Measurements from ENCODE around the gene FANCI.

The FANCI gene

GRCh38 chr15:89307046-89307587 lies 63.3 kb downstream of the FANCI start:
- H3K9me3 ChIP-seq (ENCODE audit: insufficient read depth, low read length), result no peaks in the 10 kb centered on the region
- H3K36me3 ChIP-seq (ENCODE audit: insufficient read depth, insufficient read length, low read length), result peaks cover 87% of the 10 kb centered on the region
- no peak overlapping the region for H3K9ac ChIP-seq (ENCODE audit: insufficient read length, low read depth)
- H3K4me1 ChIP-seq (ENCODE audit: insufficient read depth, insufficient read length), result no peaks in the 10 kb centered on the region
- DNase-seq (ENCODE audit: low read depth, low spot score), result no peak
- TF ChIP-seq SUZ12 (IDR thresholded peaks at IDR 0.05; ENCODE audit: extremely low read depth, insufficient read depth, insufficient read length) (no peak), ZNF274 (IDR thresholded peaks at IDR 0.05; ENCODE audit: low read depth, low read length) (no peak), YY1 (IDR thresholded peaks at IDR 0.05; ENCODE audit: insufficient read depth, insufficient read length) (no peak)
- H3K4me3 ChIP-seq (ENCODE audit: insufficient read length, low read depth), result no peak overlapping the region
- no peaks in the 10 kb centered on the region for H3K27me3 ChIP-seq (ENCODE audit: insufficient read depth, insufficient read length)

DNA sequence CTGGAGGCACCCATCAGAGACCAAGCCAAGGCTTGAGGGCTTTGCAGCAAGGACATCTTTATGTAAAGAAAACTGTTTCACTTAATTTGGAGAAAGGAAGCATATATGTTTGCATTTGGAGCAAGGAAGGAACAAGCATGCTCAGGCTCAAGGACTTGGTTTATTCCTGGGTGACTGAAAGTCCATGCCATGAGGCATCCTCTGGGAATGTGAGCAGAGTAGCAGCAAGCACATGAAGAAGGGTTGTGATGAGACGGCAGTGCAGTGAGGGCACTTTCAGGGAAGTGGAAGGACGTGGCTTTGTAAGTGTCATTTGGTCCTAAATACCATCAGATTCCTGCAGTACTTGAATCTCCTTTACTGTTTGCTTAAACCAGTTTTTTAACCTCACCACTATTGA lies 64.0 kb downstream of the FANCI start:
- TF ChIP-seq ZNF274 (IDR thresholded peaks at IDR 0.05; ENCODE audit: low read depth, low read length) (no peak), YY1 (IDR thresholded peaks at IDR 0.05; ENCODE audit: insufficient read depth, insufficient read length) (no peak), SUZ12 (IDR thresholded peaks at IDR 0.05; ENCODE audit: extremely low read depth, insufficient read depth, insufficient read length) (no peak)
- no peak for DNase-seq (ENCODE audit: low read depth, low spot score)
- Histone ChIP-seq H3K9ac (ENCODE audit: insufficient read length, low read depth) (no peak overlapping the region), H3K36me3 (ENCODE audit: insufficient read depth, insufficient read length, low read length) (peaks cover 91% of the 10 kb centered on the region), H3K4me1 (ENCODE audit: insufficient read depth, insufficient read length) (no peaks in the 10 kb centered on the region), H3K9me3 (ENCODE audit: insufficient read depth, low read length) (no peaks in the 10 kb centered on the region), H3K4me3 (ENCODE audit: insufficient read length, low read depth) (no peak overlapping the region), H3K27me3 (ENCODE audit: insufficient read depth, insufficient read length) (no peaks in the 10 kb centered on the region)

GRCh38 chr15:89308236-89308635 lies 64.5 kb downstream of the FANCI start:
- Histone ChIP-seq H3K36me3 (ENCODE audit: insufficient read depth, insufficient read length, low read length) (peaks cover 91% of the 10 kb centered on the region), H3K4me1 (ENCODE audit: insufficient read depth, insufficient read length) (no peaks in the 10 kb centered on the region), H3K27me3 (ENCODE audit: insufficient read depth, insufficient read length) (no peaks in the 10 kb centered on the region), H3K4me3 (ENCODE audit: insufficient read length, low read depth) (no peak overlapping the region), H3K9ac (ENCODE audit: insufficient read length, low read depth) (no peak overlapping the region), H3K9me3 (ENCODE audit: insufficient read depth, low read length) (no peaks in the 10 kb centered on the region)
- no peak for DNase-seq (ENCODE audit: low read depth, low spot score)
- no peak for TF ChIP-seq YY1 (IDR thresholded peaks at IDR 0.05; ENCODE audit: insufficient read depth, insufficient read length)
- no peak for TF ChIP-seq ZNF274 (IDR thresholded peaks at IDR 0.05; ENCODE audit: low read depth, low read length)
- TF ChIP-seq SUZ12 (IDR thresholded peaks at IDR 0.05; ENCODE audit: extremely low read depth, insufficient read depth, insufficient read length), result no peak

DNA sequence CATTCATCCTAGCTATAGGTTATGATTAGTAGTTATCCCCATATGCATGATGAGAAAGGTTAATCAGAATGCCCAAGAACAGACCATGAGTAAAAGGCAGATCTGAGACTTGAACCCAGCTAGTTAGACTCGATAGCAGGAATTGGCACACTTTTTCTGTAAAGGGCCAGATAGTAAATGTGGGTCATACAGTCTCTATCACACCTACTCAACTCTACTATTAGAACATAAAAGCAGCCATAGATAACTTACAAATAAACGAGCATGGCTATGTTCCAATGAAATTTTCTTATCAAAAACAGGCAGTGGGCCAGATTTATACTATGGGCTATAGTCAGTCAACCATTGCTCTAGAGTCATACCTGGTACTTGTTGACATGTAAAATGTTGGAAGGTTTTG lies 66.2 kb downstream of the FANCI start:
- Histone ChIP-seq H3K27me3 (ENCODE audit: insufficient read depth, insufficient read length) (no peaks in the 10 kb centered on the region), H3K4me1 (ENCODE audit: insufficient read depth, insufficient read length) (no peaks in the 10 kb centered on the region), H3K4me3 (ENCODE audit: insufficient read length, low read depth) (no peak overlapping the region), H3K9me3 (ENCODE audit: insufficient read depth, low read length) (no peaks in the 10 kb centered on the region), H3K9ac (ENCODE audit: insufficient read length, low read depth) (no peak overlapping the region), H3K36me3 (ENCODE audit: insufficient read depth, insufficient read length, low read length) (peaks cover 90% of the 10 kb centered on the region)
- DNase-seq (ENCODE audit: low read depth, low spot score), result no peak
- TF ChIP-seq YY1 (IDR thresholded peaks at IDR 0.05; ENCODE audit: insufficient read depth, insufficient read length), result no peak
- no peak for TF ChIP-seq ZNF274 (IDR thresholded peaks at IDR 0.05; ENCODE audit: low read depth, low read length)
- TF ChIP-seq SUZ12 (IDR thresholded peaks at IDR 0.05; ENCODE audit: extremely low read depth, insufficient read depth, insufficient read length), result no peak

GRCh38 chr15:89315375-89315929 lies 71.7 kb downstream of the FANCI start:
- TF ChIP-seq ZNF274 (IDR thresholded peaks at IDR 0.05; ENCODE audit: low read depth, low read length), result no peak
- Histone ChIP-seq H3K36me3 (ENCODE audit: insufficient read depth, insufficient read length, low read length) (peaks cover 95% of the 10 kb centered on the region), H3K9me3 (ENCODE audit: insufficient read depth, low read length) (no peaks in the 10 kb centered on the region), H3K27me3 (ENCODE audit: insufficient read depth, insufficient read length) (no peaks in the 10 kb centered on the region), H3K4me1 (ENCODE audit: insufficient read depth, insufficient read length) (no peaks in the 10 kb centered on the region), H3K4me3 (ENCODE audit: insufficient read length, low read depth) (no peak overlapping the region), H3K9ac (ENCODE audit: insufficient read length, low read depth) (no peak overlapping the region)
- DNase-seq (ENCODE audit: low read depth, low spot score), result no peak

DNA sequence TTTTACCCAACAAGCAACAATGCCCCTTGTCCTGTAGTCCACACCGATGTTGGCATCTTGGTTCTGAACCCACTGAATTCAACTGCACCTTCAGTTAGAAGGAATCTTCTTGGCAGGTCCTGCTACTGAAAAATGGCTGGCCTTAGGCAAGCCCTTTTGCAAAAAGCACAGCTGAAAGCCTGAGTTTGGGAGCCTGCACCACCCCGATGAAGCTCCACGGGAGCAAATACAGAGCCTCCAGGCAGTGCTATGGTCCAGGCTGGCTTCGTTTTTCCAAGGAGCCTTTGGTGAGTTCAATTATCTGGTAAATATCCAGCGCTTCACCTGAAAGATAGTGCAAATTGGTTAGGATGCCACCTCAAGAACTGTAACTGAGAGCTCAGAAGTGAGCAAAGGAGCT lies 72.7 kb downstream of the FANCI start:
- no peak for DNase-seq (ENCODE audit: low read depth, low spot score)
- Histone ChIP-seq H3K9ac (ENCODE audit: insufficient read length, low read depth) (no peak overlapping the region), H3K36me3 (ENCODE audit: insufficient read depth, insufficient read length, low read length) (peaks cover 98% of the 10 kb centered on the region), H3K27me3 (ENCODE audit: insufficient read depth, insufficient read length) (no peaks in the 10 kb centered on the region), H3K9me3 (ENCODE audit: insufficient read depth, low read length) (no peaks in the 10 kb centered on the region), H3K4me1 (ENCODE audit: insufficient read depth, insufficient read length) (no peaks in the 10 kb centered on the region), H3K4me3 (ENCODE audit: insufficient read length, low read depth) (no peak overlapping the region)
- no peak for TF ChIP-seq YY1 (IDR thresholded peaks at IDR 0.05; ENCODE audit: insufficient read depth, insufficient read length)
- no peak for TF ChIP-seq SUZ12 (IDR thresholded peaks at IDR 0.05; ENCODE audit: extremely low read depth, insufficient read depth, insufficient read length)
- no peak for TF ChIP-seq ZNF274 (IDR thresholded peaks at IDR 0.05; ENCODE audit: low read depth, low read length)

DNA sequence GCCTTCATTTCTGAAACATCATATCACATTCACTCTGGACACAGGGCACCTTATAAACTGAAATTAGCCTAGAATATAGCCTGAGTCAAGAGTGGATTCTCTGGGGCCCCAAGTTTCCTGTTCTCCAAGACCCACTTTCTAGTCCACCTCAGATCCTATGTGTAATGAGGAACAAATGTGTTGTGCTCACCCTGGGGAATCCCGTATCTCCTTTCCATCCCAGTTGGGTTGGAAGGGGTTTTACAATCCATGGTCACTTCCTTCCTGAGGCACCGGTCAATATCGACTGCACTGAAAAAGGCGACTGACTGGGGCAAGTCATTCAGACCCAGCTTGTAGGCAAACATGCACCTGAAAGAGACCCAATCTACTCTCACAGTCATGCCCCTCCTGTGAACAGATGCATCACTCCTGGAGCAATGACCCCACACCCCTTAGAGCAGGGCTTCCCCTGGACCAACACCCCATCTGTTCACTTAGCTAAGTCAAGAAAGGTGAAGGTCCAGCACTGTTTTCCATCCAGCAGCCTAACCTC lies 73.5 kb downstream of the FANCI start:
- Histone ChIP-seq H3K27me3 (ENCODE audit: insufficient read depth, insufficient read length) (no peaks in the 10 kb centered on the region), H3K9me3 (ENCODE audit: insufficient read depth, low read length) (no peaks in the 10 kb centered on the region), H3K4me1 (ENCODE audit: insufficient read depth, insufficient read length) (no peaks in the 10 kb centered on the region), H3K4me3 (ENCODE audit: insufficient read length, low read depth) (no peak overlapping the region), H3K36me3 (ENCODE audit: insufficient read depth, insufficient read length, low read length) (peaks cover 98% of the 10 kb centered on the region), H3K9ac (ENCODE audit: insufficient read length, low read depth) (no peak overlapping the region)
- DNase-seq (ENCODE audit: low read depth, low spot score), result no peak
- no peak for TF ChIP-seq YY1 (IDR thresholded peaks at IDR 0.05; ENCODE audit: insufficient read depth, insufficient read length)
- TF ChIP-seq ZNF274 (IDR thresholded peaks at IDR 0.05; ENCODE audit: low read depth, low read length), result no peak
- no peak for TF ChIP-seq SUZ12 (IDR thresholded peaks at IDR 0.05; ENCODE audit: extremely low read depth, insufficient read depth, insufficient read length)
